ENCODE data around the gene LDLR. TPM values are rescaled to one million over a fixed set of nuclear protein-coding genes. Genes with fewer than 3 reads are reported as not detected.
"Not testable (repeated sequence)": the region's sequence is repeated elsewhere in the genome, so short reads cannot be mapped to it uniquely, and the experiment has no call there.

The LDLR gene
- total and polyA plus RNA-seq, 2 donors (not counting 3 experiments of a cell fraction or from before 2014, with no cell fraction given), result 142 to 174 TPM

DNA sequence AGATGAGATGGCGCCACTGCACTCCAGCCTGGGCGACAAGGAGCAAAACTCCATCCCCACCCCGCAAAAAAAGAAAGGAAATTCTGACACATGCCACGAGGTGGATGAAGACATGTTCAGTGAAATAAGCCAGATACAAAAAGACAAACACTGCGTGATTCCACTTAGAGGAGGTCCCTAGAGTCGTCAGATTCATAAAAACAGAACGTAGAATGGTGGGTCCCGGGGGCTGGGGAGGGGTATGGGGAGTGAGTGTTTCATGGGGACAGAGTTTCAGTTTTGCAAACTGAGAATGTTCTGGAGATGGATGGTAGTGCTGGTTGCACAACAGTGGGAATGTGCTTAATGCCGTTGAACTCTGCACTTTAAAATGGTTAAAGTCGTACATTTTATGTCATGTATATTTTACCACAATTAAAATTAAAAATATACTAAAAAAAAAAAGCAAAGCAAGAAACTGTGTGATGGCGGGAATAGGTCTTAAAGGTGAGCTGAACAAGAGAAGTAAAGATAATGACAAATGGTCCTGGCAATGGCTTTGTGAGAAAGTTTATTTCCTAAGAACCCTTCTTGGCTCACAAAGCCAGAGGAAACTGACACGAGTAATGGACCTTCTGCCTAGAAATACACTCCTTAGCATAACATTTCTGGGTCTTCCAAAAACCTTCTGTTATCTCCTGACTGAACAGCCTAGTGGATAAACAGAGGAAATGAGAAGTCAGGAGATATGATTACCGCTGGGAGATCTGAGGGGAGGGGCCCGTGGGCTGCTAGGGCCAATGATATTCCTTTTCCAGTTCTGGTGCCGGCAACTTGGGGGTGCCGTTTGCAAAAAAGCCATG lies 70.6 kb downstream of the LDLR start:
- H3K9ac ChIP-seq (replicated peaks; ENCODE audit: extremely low read depth, insufficient read depth, low read length), result no peak overlapping the region
- intact Hi-C loops (cut with micrococcal nuclease) (no loop called here), dilution Hi-C loops (cut with MboI; ENCODE audit: extremely low pct_ligation_motif_present, low sequenced_read_pairs) (no loop called here)
- no peaks in the 10 kb centered on the region for H3K9me1 ChIP-seq (replicated peaks; ENCODE audit: control insufficient read depth, extremely low read depth, insufficient read depth, low read length)
- FAIRE-seq (peak; percentile 71), DNase-seq (ENCODE audit: low read depth, low spot score) (peak; percentile 49)
- H3K4me2 ChIP-seq (ENCODE audit: insufficient read depth, low read length), result no peak overlapping the region
- H3K4me3 ChIP-seq (replicated peaks in 1 of 3; ENCODE audit: insufficient read depth in 1 of 3, low read depth in 1 of 3, low read length in 3 of 3), result no peak overlapping the region
- no peaks in the 10 kb centered on the region for H3K36me3 ChIP-seq (ENCODE audit: control insufficient read depth in 2 of 2, extremely low read depth in 1 of 2, insufficient read depth in 2 of 2, low read length in 2 of 2)
- ChIA-PET POLR2A (no interaction called here), CTCF (no interaction called here)
- H3K27ac ChIP-seq (ENCODE audit: insufficient read depth, low read depth, low read length), result no peak overlapping the region
- no peaks in the 10 kb centered on the region for H3K9me3 ChIP-seq (replicated peaks; ENCODE audit: control insufficient read depth, insufficient read depth, low read length)
- no peaks in the 10 kb centered on the region for H4K20me1 ChIP-seq (replicated peaks; ENCODE audit: control insufficient read depth, extremely low read depth, insufficient read depth, low read length)
- no peak overlapping the region for H2AFZ ChIP-seq (ENCODE audit: low read depth, low read length)
- peak; percentile 64 for TF ChIP-seq GATA2 (IDR thresholded peaks at IDR 0.05; ENCODE audit: insufficient read depth, insufficient read length, low read depth, low read length)
- TF ChIP-seq, protein P1, sequence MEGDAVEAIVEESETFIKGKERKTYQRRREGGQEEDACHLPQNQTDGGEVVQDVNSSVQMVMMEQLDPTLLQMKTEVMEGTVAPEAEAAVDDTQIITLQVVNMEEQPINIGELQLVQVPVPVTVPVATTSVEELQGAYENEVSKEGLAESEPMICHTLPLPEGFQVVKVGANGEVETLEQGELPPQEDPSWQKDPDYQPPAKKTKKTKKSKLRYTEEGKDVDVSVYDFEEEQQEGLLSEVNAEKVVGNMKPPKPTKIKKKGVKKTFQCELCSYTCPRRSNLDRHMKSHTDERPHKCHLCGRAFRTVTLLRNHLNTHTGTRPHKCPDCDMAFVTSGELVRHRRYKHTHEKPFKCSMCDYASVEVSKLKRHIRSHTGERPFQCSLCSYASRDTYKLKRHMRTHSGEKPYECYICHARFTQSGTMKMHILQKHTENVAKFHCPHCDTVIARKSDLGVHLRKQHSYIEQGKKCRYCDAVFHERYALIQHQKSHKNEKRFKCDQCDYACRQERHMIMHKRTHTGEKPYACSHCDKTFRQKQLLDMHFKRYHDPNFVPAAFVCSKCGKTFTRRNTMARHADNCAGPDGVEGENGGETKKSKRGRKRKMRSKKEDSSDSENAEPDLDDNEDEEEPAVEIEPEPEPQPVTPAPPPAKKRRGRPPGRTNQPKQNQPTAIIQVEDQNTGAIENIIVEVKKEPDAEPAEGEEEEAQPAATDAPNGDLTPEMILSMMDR (IDR thresholded peaks at IDR 0.05; ENCODE audit: extremely low read depth in 1 of 2, insufficient read depth in 1 of 2, low read depth in 1 of 2, low read length in 2 of 2), result no peak
- BruUV-seq (replicated peaks), result no TSS peak
- no peaks in the 10 kb centered on the region for H3K27me3 ChIP-seq (ENCODE audit: control insufficient read depth in 2 of 2, insufficient read depth in 2 of 2, low read length in 2 of 2)
- H3K79me2 ChIP-seq (ENCODE audit: control insufficient read depth, insufficient read depth, low read length), result peaks cover 7% of the 10 kb centered on the region
- H3K4me1 ChIP-seq (ENCODE audit: control insufficient read depth, extremely low read depth, insufficient read depth, low read length), result peaks cover 13% of the 10 kb centered on the region

DNA sequence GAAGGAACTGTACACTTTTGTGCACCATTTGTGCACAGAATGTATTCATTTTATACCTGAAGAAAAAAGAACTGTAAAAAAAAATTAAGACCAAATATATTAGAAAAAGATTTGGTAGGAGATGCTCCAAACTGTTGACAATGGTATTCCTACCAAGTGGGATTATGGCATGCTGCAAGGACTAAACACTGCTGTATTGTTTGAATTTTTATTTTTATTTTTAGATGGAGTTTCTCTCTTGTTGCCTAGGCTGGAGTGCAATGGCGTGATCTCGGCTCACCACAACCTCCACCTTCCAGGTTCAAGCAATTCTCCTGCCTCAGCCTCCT lies 71.1 kb downstream of the LDLR start:
- CTCF ChIA-PET; H4K20me1 ChIP-seq (replicated peaks; ENCODE audit: control insufficient read depth, extremely low read depth, insufficient read depth, low read length); H3K9ac ChIP-seq (replicated peaks; ENCODE audit: extremely low read depth, insufficient read depth, low read length); DNase-seq (ENCODE audit: low read depth, low spot score); H3K9me1 ChIP-seq (replicated peaks; ENCODE audit: control insufficient read depth, extremely low read depth, insufficient read depth, low read length); H3K36me3 ChIP-seq (ENCODE audit: control insufficient read depth in 2 of 2, extremely low read depth in 1 of 2, insufficient read depth in 2 of 2, low read length in 2 of 2); POLR2A ChIA-PET; H3K27ac ChIP-seq (ENCODE audit: insufficient read depth, low read depth, low read length); H3K27me3 ChIP-seq (ENCODE audit: control insufficient read depth in 2 of 2, insufficient read depth in 2 of 2, low read length in 2 of 2); H2AFZ ChIP-seq (ENCODE audit: low read depth, low read length); dilution Hi-C loops (cut with MboI; ENCODE audit: extremely low pct_ligation_motif_present, low sequenced_read_pairs); H3K4me2 ChIP-seq (ENCODE audit: insufficient read depth, low read length); intact Hi-C loops (cut with micrococcal nuclease); H3K4me1 ChIP-seq (ENCODE audit: control insufficient read depth, extremely low read depth, insufficient read depth, low read length); FAIRE-seq; H3K79me2 ChIP-seq (ENCODE audit: control insufficient read depth, insufficient read depth, low read length); BruUV-seq (replicated peaks); H3K4me3 ChIP-seq (replicated peaks in 1 of 3; ENCODE audit: insufficient read depth in 1 of 3, low read depth in 1 of 3, low read length in 3 of 3); H3K9me3 ChIP-seq (replicated peaks; ENCODE audit: control insufficient read depth, insufficient read depth, low read length): not testable (repeated sequence)

Data from endothelial cell of umbilical vein (primary cell).